GM19397 (cell line): ENCODE data around the gene ATP6V1F.

ENCODE experiments used
- ATAC-seq: cut with Tn5 transposase; IDR thresholded peaks from one replicate; pipeline ENCODE4 v1.9.1; 2021; ENCODE audit warnings: mild to moderate bottlenecking, moderate library complexity; ENCODE audit not compliant: unreplicated experiment

ATP6V1F gene

DNA sequence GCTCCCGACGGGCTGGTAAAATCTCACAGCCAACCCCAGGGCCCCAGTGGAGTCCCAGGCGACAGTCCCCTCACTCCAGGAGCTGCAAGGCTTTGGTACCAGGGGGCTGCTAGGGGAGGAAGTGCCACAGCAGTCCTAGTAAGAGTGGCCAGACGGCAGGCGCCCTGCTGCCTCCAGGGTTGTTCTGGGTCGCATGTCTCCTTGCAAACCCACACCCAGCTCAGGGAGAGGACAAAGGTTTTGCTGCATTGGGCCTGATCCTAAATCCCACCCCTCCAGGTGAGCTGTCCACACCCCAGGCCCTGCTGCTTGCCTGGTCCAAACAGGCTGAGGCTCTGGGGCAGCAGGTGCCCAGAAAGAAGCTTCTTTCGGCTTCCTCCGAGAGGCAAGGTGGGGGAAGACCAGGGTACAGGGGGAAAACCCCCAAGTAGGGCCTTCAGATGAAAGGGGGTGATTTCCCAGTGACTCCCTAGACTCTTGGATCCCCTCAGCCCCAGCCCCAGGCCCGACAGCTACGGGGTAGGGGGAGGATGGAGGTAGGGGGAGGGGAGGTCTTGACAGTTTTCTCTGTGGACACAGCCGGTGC, 52.0 kb downstream of the ATP6V1F start:
- ATAC-seq, result no peak

GRCh38 chr7:128915271-128915819, 52.7 kb downstream of the ATP6V1F start:
- no peak for ATAC-seq
